MG63 (cell line): ENCODE measurements around the gene SUOX. TPM values are rescaled to one million over a fixed set of nuclear protein-coding genes. Genes with fewer than 3 reads are reported as not detected.
"Not testable (repeated sequence)": the region's sequence is repeated elsewhere in the genome, so short reads cannot be mapped to it uniquely, and the experiment has no call there.

ENCODE experiments used
- DNase-seq: peaks from one replicate; pipeline ENCODE4 v3.0.0-alpha.2; 2020
- H3K27me3 ChIP-seq: fragments of 250-450 bp; sonication (Bioruptor Pico); 2 replicates; pipeline ENCODE4 v1.5.1; 2020; ENCODE audit warnings: mild to moderate bottlenecking, moderate library complexity
- H3K36me3 ChIP-seq: fragments of 250-450 bp; sonication (Bioruptor Pico); 2 replicates; pipeline ENCODE4 v1.5.1; 2020; ENCODE audit warnings: mild to moderate bottlenecking, moderate library complexity
- H3K4me3 ChIP-seq: fragments of 250-450 bp; sonication (Bioruptor Pico); 2 replicates; pipeline ENCODE4 v1.5.1; 2020; ENCODE audit warnings: mild to moderate bottlenecking, moderate library complexity
- H3K9me3 ChIP-seq: fragments of 250-450 bp; sonication (Bioruptor Pico); 2 replicates; pipeline ENCODE4 v1.5.1; 2020; ENCODE audit warnings: mild to moderate bottlenecking, moderate library complexity
- total RNA-seq: library from RNA; depleted of rRNA; stranded (reverse); fragments of >200 nt; shearing (Covaris generic); gene quantifications from 2 replicates; pipeline ENCODE4 v1.2.3, GENCODE V29; 2014; ENCODE audit warnings: low replicate concordance

SUOX gene
- total RNA-seq, 1 experiment from 2014 or later = 9.7 TPM

GRCh38 chr12:55974308-55974730, 22.8 kb upstream of the SUOX start:
- Histone ChIP-seq H3K36me3 (peaks cover 34% of the 10 kb centered on the region), H3K4me3 (peak overlapping the region; percentile 94), H3K27me3 (no peaks in the 10 kb centered on the region), H3K9me3 (no peaks in the 10 kb centered on the region)
- peak; percentile 53 for DNase-seq

DNA sequence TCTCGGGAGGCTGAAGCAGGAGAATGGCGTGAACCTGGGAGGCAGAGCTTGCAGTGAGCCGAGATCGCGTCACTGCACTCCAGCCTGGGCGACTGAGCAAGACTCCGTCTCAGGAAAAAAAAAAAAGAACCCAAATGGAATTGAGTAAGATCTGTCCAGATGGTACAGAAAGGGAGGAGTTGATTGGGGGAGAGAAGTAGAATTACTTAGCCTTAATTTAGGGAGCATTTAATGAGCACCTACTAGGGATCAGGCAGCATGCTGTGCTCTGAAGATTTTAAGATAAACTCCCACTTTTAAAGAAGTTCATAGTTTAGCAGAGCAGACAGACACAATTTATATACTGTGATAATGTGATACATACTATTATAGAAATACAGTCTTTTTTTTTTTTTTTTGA, 18.7 kb upstream of the SUOX start:
- Histone ChIP-seq H3K4me3 (no peak overlapping the region), H3K27me3 (no peaks in the 10 kb centered on the region), H3K36me3 (peaks cover 25% of the 10 kb centered on the region)

DNA sequence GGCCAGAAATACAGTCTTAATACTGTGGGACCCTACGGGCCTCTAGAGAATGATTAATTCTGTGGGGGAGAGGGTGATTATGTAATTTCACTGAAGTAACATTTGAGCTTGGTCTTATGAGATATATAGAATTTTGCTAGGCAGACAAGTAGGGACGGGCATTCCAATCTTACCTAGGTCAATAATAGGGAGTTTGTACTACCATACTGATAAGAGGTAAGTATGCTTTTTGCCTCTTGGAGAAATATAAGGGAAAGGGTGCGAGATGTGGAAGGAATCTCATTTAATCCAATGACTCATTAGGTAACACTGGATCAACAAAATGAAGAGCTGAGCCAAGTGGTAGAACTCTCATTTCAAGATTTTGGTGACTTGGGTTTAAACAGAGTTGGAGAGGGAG, 18.0 kb upstream of the SUOX start:
- Histone ChIP-seq H3K9me3 (no peaks in the 10 kb centered on the region), H3K36me3 (peaks cover 25% of the 10 kb centered on the region), H3K27me3 (no peaks in the 10 kb centered on the region), H3K4me3 (no peak overlapping the region)
- no peak for DNase-seq

More for the DNA sequence above, 18.7 kb upstream of the SUOX start:
- no peak for DNase-seq
- no peaks in the 10 kb centered on the region for H3K9me3 ChIP-seq

- H3K27me3 ChIP-seq, H3K4me3 ChIP-seq, DNase-seq, H3K9me3 ChIP-seq: not testable (repeated sequence)
- H3K36me3 ChIP-seq = peaks cover 37% of the 10 kb centered on the region
Observed at GRCh38 chr12:55981882-55982281, 15.2 kb upstream of the SUOX start.

GRCh38 chr12:55982319-55982936, 14.6 kb upstream of the SUOX start:
- no peak overlapping the region for H3K4me3 ChIP-seq
- H3K27me3 ChIP-seq = no peaks in the 10 kb centered on the region
- H3K36me3 ChIP-seq = peaks cover 41% of the 10 kb centered on the region
- H3K9me3 ChIP-seq = no peaks in the 10 kb centered on the region
- no peak for DNase-seq

DNA sequence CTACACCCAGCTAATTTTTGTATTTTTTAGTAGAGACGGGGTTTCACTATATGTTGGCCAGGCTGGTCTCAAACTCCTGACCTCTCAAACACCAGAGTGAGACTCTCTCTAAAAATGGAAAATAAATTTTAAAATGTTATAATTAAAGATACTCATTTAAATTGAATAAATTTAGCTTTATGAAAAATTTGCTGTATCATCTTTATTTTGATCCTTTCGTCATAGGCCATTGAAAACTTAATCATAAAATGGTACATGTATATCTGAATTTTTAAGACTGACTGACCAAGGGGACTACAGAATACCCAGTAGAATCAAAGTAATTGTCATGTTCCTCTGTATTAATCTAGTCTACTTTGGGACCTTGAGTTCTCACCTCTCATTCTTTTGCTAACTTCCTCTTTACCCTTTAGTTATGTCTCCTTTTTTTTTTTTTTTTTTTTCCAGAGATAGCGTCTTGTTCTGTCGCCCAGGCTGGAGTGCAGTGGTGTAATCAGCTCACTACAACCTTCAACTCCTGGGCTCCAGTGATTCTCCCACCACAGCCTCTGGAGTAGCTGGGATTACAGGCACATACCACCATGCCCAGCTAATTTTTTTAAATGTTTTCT, 13.7 kb upstream of the SUOX start:
- no peaks in the 10 kb centered on the region for H3K27me3 ChIP-seq
- H3K4me3 ChIP-seq = no peak overlapping the region
- no peaks in the 10 kb centered on the region for H3K9me3 ChIP-seq
- no peak for DNase-seq
- H3K36me3 ChIP-seq = peaks cover 47% of the 10 kb centered on the region

GRCh38 chr12:55984861-55985260, 12.2 kb upstream of the SUOX start:
- H3K4me3 ChIP-seq = no peak overlapping the region
- H3K27me3 ChIP-seq = no peaks in the 10 kb centered on the region
- no peak for DNase-seq
- H3K9me3 ChIP-seq = no peaks in the 10 kb centered on the region
- H3K36me3 ChIP-seq = peaks cover 51% of the 10 kb centered on the region

DNA sequence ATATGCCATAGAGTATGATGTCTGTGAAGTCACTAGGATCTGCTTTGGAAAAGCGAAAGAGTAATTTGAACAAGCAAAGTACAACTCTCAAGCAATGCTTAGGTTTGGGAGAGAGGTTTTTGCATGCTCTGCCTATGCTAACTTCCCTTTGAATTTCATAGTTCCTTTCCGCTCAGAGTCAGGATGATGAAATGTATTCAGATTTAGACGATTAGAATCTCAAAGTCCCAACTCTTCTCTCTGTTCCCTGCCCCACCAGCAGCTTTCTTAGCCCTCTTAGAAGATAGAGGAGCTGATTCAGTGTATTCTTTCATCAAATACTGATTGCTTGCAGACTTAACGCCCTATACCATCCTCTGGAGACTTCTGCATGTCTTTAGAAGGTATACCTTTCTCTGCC, 11.7 kb upstream of the SUOX start:
- Histone ChIP-seq H3K36me3 (peaks cover 52% of the 10 kb centered on the region), H3K27me3 (no peaks in the 10 kb centered on the region), H3K9me3 (no peaks in the 10 kb centered on the region), H3K4me3 (no peak overlapping the region)
- no peak for DNase-seq

DNA sequence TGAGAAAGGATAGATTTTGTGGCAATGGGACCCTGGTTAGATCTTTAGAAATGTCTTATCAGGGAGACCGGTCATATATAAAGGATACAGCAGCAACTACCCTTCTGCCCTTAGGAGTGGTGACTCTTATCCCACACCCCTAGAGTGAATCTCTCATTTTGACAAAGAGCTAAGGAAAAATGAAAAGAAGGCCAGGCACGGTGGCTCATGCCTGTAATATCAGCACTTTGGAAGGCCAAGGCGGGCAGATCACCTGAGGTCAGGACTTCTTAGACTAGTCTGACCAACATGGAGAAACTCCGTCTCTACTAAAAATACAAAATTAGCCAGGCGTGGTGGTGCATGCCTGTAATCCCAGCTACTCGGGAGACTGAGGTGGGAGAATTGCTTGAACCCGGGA, 11.1 kb upstream of the SUOX start:
- H3K27me3 ChIP-seq, H3K4me3 ChIP-seq, H3K9me3 ChIP-seq, DNase-seq: not testable (repeated sequence)
- peaks cover 54% of the 10 kb centered on the region for H3K36me3 ChIP-seq

- Histone ChIP-seq H3K9me3 (no peaks in the 10 kb centered on the region), H3K36me3 (peaks cover 58% of the 10 kb centered on the region), H3K4me3 (no peak overlapping the region), H3K27me3 (no peaks in the 10 kb centered on the region)
- no peak for DNase-seq
Observed at GRCh38 chr12:55991110-55991509, 6.0 kb upstream of the SUOX start.

DNA sequence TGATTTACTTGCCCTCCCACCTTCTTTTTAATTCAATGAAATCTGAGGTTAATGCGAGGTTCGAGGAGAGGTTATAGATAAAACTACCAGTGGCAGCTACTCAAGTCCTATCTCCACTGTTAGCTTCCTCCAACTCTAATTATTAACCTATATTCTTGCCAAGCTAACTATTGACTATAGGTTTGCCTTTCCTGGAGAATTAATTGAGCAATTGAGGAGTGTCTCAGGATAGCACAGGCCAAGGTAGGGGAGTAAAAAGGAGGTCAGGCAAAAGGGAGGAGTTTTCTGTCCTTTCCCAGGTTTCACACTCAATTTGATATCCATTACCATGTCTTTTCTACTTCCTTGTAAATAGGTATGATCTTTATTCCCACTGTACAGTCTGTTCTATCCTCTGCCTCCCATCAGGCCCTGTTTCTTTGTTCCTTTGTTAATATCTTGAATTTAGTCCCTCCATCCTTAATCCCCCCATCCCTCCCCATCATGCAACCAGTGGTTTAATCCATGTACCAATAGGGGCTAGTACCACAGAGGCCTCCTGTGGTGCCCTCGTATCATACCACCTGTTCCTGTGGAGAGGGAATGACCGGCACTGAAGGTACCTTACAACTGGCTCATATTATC, 3.7 kb upstream of the SUOX start:
- Histone ChIP-seq H3K36me3 (peaks cover 45% of the 10 kb centered on the region), H3K4me3 (no peak overlapping the region), H3K27me3 (no peaks in the 10 kb centered on the region), H3K9me3 (no peaks in the 10 kb centered on the region)
- DNase-seq = no peak

- DNase-seq = no peak
- Histone ChIP-seq H3K36me3 (peaks cover 29% of the 10 kb centered on the region), H3K27me3 (no peaks in the 10 kb centered on the region), H3K9me3 (no peaks in the 10 kb centered on the region), H3K4me3 (no peak overlapping the region)
Observed at GRCh38 chr12:55995366-55995765, 1.7 kb upstream of the SUOX start.

- H3K9me3 ChIP-seq = no peaks in the 10 kb centered on the region
- H3K27me3 ChIP-seq = no peaks in the 10 kb centered on the region
- H3K36me3 ChIP-seq = peaks cover 21% of the 10 kb centered on the region
- peak; percentile 34 for DNase-seq
- H3K4me3 ChIP-seq = peak overlapping the region; percentile 70
Observed at GRCh38 chr12:55996201-55996714, 818 bp upstream of the SUOX start.

DNA sequence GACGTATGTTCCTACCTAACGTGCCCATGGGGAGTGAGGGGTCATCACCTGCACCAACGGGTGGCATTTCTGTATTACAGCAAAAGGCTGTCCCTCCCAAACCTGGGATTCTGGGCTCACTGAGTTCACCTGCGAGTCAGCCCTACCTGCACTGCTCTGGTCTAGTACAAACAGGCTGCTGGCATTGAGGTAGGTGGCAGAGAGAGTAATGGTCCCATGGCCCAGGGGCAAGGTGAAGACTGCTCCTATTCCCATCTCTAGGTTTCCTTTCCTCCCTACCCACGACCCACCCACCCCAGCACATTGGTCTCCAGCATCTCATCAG, 421 bp downstream of the SUOX start:
- H3K36me3 ChIP-seq = peaks cover 12% of the 10 kb centered on the region
- H3K27me3 ChIP-seq = no peaks in the 10 kb centered on the region
- DNase-seq = no peak
- peak overlapping the region; percentile 70 for H3K4me3 ChIP-seq
- H3K9me3 ChIP-seq = no peaks in the 10 kb centered on the region

GRCh38 chr12:55999522-55999921, 2.4 kb downstream of the SUOX start:
- not testable (repeated sequence) for H3K9me3 ChIP-seq, DNase-seq, H3K4me3 ChIP-seq, H3K36me3 ChIP-seq, H3K27me3 ChIP-seq

GRCh38 chr12:55999999-56000540, 3.0 kb downstream of the SUOX start:
- H3K27me3 ChIP-seq, H3K4me3 ChIP-seq, DNase-seq, H3K9me3 ChIP-seq, H3K36me3 ChIP-seq: not testable (repeated sequence)

DNA sequence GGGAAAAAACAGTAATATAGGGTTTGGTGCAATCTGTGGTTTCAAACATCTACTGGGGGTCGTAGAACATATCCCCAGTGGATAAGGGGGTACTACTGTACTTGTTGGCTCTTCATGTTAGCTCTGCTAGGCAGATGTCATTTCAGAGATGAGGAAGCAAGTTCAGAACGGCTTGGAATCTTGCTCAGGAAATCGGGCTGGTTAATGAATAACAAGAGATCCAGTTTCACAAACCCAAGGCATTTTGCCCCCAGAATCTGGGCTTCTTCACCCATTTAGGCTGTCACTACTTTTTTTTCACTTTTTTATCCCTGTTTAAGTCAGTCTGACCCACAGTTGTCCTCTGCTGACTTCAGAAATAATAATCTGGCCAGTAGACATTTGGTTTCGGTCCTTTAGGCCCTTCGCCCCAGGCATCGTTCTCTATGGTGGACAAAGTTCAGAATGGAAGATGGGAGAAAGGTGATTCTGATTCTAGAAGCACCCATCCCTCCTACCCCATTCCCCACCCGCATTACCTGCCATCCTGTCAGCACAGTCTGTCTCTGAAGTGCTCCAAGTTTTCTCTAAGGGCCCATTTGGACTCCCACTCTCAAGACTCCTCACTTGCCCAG, 4.5 kb downstream of the SUOX start:
- DNase-seq = no peak
- no peaks in the 10 kb centered on the region for H3K36me3 ChIP-seq
- no peak overlapping the region for H3K4me3 ChIP-seq
- no peaks in the 10 kb centered on the region for H3K27me3 ChIP-seq
- H3K9me3 ChIP-seq = no peaks in the 10 kb centered on the region
